K562 (cell line): ENCODE measurements around the gene ETFBKMT. TPM values are rescaled to one million over a fixed set of nuclear protein-coding genes. Genes with fewer than 3 reads are reported as not detected.

Source experiments
- BRD9 ChIP-seq: fragments of 450-650 bp; IDR thresholded peaks from 2 replicates; pipeline ENCODE4 v1.6.1; 2018; ENCODE audit warnings: low read depth; ENCODE audit not compliant: partially characterized antibody
- C11orf30 ChIP-seq: fragments of 450-650 bp; IDR thresholded peaks from 2 replicates; pipeline ENCODE4 v1.6.1; 2016; ENCODE audit warnings: low read depth, mild to moderate bottlenecking
- CXXC5 ChIP-seq: fragments of 250-450 bp; sonication (Bioruptor Pico); IDR thresholded peaks from 2 replicates; pipeline ENCODE4 v1.8.0; 2022; ENCODE audit warnings: inconsistent platforms, mild to moderate bottlenecking, moderate library complexity
- FIP1L1 ChIP-seq: fragments of 200-400 bp; formaldehyde crosslinking; IDR thresholded peaks from 2 replicates; pipeline ENCODE4 v1.6.1; 2018; ENCODE audit warnings: mild to moderate bottlenecking, low read depth, low read length; ENCODE audit not compliant: poor library complexity, severe bottlenecking
- GTF2E2 ChIP-seq: fragments of 200-800 bp; sonication (Bioruptor generic); IDR thresholded peaks from 2 replicates; pipeline ENCODE4 v1.6.1; 2016; ENCODE audit warnings: missing genetic modification characterization, missing compliant biosample characterization
- HNRNPLL ChIP-seq: fragments of 200-400 bp; formaldehyde crosslinking; IDR thresholded peaks from 2 replicates; pipeline ENCODE4 v1.6.1; 2017; ENCODE audit warnings: low read length, low read depth, mild to moderate bottlenecking; ENCODE audit not compliant: poor library complexity, severe bottlenecking
- NR2F6 ChIP-seq: fragments of 450-650 bp; formaldehyde crosslinking; IDR thresholded peaks from 2 replicates; pipeline ENCODE4 v1.4.0; 2020; ENCODE audit warnings: mild to moderate bottlenecking
- POU5F1 ChIP-seq: fragments of 150-350 bp; IDR thresholded peaks from 2 replicates; pipeline ENCODE4 v1.6.1; 2014; ENCODE audit warnings: borderline replicate concordance, low read length, low read depth, mild to moderate bottlenecking; ENCODE audit not compliant: partially characterized antibody
- PREB ChIP-seq: sonication (generic); formaldehyde crosslinking; IDR thresholded peaks from 2 replicates; pipeline ENCODE4 v1.8.1; 2023; ENCODE audit warnings: mild to moderate bottlenecking, missing genetic modification reagents
- SMARCA5 ChIP-seq: fragments of 450-650 bp; IDR thresholded peaks from 2 replicates; pipeline ENCODE4 v1.6.1; 2016
- SMARCB1 ChIP-seq: IDR thresholded peaks from 2 replicates; pipeline ENCODE4 v1.6.1; 2011; ENCODE audit warnings: improper control_type of control experiment, low read depth; ENCODE audit not compliant: insufficient read length
- ZNF197 ChIP-seq: fragments of 200-800 bp; sonication (Bioruptor generic); IDR thresholded peaks from 2 replicates; pipeline ENCODE4 v1.6.1; 2016; ENCODE audit warnings: low read depth, missing genetic modification characterization, missing compliant biosample characterization
- ZNF282 ChIP-seq: sonication (generic); formaldehyde crosslinking; IDR thresholded peaks from 2 replicates; pipeline ENCODE4 v1.8.1; 2023; ENCODE audit warnings: missing genetic modification reagents
- ZNF444 ChIP-seq: fragments of 250-450 bp; sonication (Bioruptor Pico); IDR thresholded peaks from 2 replicates; pipeline ENCODE4 v1.4.0; 2020; ENCODE audit warnings: mild to moderate bottlenecking, moderate library complexity
- ZNF561 ChIP-seq: fragments of 450-650 bp; formaldehyde crosslinking; conservative IDR thresholded peaks from 2 replicates; pipeline ENCODE4 v1.4.0; 2020; ENCODE audit warnings: mild to moderate bottlenecking, moderate library complexity
- ZNF644 ChIP-seq: fragments of 200-800 bp; sonication (Bioruptor generic); IDR thresholded peaks from 2 replicates; pipeline ENCODE4 v1.6.1; 2016; ENCODE audit warnings: low read depth, missing genetic modification characterization, missing compliant biosample characterization
- ZNF780A ChIP-seq: fragments of 250-450 bp; sonication (Bioruptor Pico); IDR thresholded peaks from 2 replicates; pipeline ENCODE4 v1.5.0; 2021; ENCODE audit warnings: mild to moderate bottlenecking
- polyA plus RNA-seq, 8 experiments: library from polyadenylated mRNA; depleted of rRNA in 4 of 8; stranded (reverse) in 5 of 8; unstranded in 3 of 8; fragments of >200 nt; fragmentation: Nextera tagmentation in 2 of 8; fragmentation: Illumina TruSeq in 1 of 8; extraction: Ambion mirVana in 2 of 8; extraction: Trizol in 1 of 8; gene quantifications; 2 replicates each; pipeline versions ENCODE4 v1.2.1 to v1.2.3, GENCODE V29; 2011 to 2014; ENCODE audit warnings: inconsistent platforms in 1 of 8, missing spikeins in 1 of 8
- total RNA-seq, 7 experiments: library from RNA; depleted of rRNA in 6 of 7; stranded (reverse); fragments of >200 nt in 6 of 7; fragmentation: Illumina TruSeq in 2 of 7; extraction: Trizol in 2 of 7; gene quantifications; 2 replicates each; pipeline versions ENCODE4 v1.2.1 to v1.2.3, GENCODE V29; 2011 to 2021; ENCODE audit warnings: low replicate concordance in 1 of 7
- TF ChIP-seq, protein P1 (sequence below): IDR thresholded peaks from 2 replicates; pipeline ENCODE4 v1.6.1; 2014; ENCODE audit warnings: antibody characterized with exemption
- TF ChIP-seq, protein P2 (sequence below): fragments of 200-800 bp; sonication (Bioruptor generic); IDR thresholded peaks from 2 replicates; pipeline ENCODE4 v1.6.1; 2016; ENCODE audit warnings: missing genetic modification characterization, missing compliant biosample characterization
- TF ChIP-seq, protein P3 (sequence below): sonication (generic); formaldehyde crosslinking; IDR thresholded peaks from 2 replicates; pipeline ENCODE4 v1.8.1; 2023; ENCODE audit warnings: mild to moderate bottlenecking, missing genetic modification reagents

ETFBKMT gene
- total and polyA plus RNA-seq, 9 of the 15 experiments (the other 6 are each of a cell fraction or from before 2014, with no cell fraction given): 0.18 to 1.7 (median 0.96) TPM

DNA sequence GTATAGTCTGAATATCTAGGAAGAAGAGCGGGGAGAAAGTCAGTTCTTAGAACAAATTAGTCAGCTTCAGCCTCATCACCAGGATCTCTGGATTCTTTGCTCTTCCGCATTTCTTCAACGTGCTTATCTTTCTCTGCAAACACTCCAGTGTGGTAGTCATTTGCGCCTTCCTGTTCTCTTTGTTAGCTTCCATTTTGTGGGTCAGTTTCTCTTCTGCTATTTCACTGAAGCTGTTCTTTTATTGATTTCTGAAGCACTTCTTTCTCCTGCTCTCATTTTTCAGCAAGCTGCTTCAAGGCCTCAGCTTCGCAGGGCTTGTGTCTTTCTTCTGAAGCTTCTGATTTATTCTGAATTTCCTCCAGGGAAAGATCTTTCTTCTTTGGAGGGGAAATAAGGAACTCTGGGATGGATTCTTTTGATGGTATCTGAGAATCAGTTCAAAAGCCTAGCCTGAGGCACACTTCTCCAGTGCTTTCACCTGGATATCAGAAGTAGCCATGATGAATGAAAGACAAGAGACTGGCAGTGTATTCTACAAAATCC lies 55.9 kb downstream of the ETFBKMT start (continued):
- TF ChIP-seq, protein P1, sequence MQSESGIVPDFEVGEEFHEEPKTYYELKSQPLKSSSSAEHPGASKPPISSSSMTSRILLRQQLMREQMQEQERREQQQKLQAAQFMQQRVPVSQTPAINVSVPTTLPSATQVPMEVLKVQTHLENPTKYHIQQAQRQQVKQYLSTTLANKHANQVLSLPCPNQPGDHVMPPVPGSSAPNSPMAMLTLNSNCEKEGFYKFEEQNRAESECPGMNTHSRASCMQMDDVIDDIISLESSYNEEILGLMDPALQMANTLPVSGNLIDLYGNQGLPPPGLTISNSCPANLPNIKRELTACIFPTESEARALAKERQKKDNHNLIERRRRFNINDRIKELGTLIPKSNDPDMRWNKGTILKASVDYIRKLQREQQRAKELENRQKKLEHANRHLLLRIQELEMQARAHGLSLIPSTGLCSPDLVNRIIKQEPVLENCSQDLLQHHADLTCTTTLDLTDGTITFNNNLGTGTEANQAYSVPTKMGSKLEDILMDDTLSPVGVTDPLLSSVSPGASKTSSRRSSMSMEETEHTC: no peak; the same call in 1 of the 2 replicates
- TF ChIP-seq, protein P2, sequence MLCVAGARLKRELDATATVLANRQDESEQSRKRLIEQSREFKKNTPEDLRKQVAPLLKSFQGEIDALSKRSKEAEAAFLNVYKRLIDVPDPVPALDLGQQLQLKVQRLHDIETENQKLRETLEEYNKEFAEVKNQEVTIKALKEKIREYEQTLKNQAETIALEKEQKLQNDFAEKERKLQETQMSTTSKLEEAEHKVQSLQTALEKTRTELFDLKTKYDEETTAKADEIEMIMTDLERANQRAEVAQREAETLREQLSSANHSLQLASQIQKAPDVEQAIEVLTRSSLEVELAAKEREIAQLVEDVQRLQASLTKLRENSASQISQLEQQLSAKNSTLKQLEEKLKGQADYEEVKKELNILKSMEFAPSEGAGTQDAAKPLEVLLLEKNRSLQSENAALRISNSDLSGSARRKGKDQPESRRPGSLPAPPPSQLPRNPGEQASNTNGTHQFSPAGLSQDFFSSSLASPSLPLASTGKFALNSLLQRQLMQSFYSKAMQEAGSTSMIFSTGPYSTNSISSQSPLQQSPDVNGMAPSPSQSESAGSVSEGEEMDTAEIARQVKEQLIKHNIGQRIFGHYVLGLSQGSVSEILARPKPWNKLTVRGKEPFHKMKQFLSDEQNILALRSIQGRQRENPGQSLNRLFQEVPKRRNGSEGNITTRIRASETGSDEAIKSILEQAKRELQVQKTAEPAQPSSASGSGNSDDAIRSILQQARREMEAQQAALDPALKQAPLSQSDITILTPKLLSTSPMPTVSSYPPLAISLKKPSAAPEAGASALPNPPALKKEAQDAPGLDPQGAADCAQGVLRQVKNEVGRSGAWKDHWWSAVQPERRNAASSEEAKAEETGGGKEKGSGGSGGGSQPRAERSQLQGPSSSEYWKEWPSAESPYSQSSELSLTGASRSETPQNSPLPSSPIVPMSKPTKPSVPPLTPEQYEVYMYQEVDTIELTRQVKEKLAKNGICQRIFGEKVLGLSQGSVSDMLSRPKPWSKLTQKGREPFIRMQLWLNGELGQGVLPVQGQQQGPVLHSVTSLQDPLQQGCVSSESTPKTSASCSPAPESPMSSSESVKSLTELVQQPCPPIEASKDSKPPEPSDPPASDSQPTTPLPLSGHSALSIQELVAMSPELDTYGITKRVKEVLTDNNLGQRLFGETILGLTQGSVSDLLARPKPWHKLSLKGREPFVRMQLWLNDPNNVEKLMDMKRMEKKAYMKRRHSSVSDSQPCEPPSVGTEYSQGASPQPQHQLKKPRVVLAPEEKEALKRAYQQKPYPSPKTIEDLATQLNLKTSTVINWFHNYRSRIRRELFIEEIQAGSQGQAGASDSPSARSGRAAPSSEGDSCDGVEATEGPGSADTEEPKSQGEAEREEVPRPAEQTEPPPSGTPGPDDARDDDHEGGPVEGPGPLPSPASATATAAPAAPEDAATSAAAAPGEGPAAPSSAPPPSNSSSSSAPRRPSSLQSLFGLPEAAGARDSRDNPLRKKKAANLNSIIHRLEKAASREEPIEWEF (CRISPR knock-in tag): no peak
- TF ChIP-seq FIP1L1: no peak
- no peak for TF ChIP-seq ZNF561 (CRISPR knock-in tag)
- TF ChIP-seq NR2F6: no peak
- TF ChIP-seq SMARCA5: no peak
- peak; percentile 78 for TF ChIP-seq CXXC5 (CRISPR knock-in tag)
- TF ChIP-seq C11orf30: no peak
- no peak for TF ChIP-seq PREB (CRISPR knock-in tag)
- TF ChIP-seq, protein P3, sequence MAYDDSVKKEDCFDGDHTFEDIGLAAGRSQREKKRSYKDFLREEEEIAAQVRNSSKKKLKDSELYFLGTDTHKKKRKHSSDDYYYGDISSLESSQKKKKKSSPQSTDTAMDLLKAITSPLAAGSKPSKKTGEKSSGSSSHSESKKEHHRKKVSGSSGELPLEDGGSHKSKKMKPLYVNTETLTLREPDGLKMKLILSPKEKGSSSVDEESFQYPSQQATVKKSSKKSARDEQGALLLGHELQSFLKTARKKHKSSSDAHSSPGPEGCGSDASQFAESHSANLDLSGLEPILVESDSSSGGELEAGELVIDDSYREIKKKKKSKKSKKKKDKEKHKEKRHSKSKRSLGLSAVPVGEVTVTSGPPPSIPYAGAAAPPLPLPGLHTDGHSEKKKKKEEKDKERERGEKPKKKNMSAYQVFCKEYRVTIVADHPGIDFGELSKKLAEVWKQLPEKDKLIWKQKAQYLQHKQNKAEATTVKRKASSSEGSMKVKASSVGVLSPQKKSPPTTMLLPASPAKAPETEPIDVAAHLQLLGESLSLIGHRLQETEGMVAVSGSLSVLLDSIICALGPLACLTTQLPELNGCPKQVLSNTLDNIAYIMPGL (CRISPR knock-in tag): no peak
- no peak for TF ChIP-seq SMARCB1
- no peak for TF ChIP-seq ZNF282 (CRISPR knock-in tag)
- TF ChIP-seq BRD9: peak; percentile 98
- peak; percentile 81; the same call in 1 of the 2 replicates for TF ChIP-seq ZNF644 (tag)
- 0 out of 2 replicates have a peak, but pooled peaks have one; percentile 10 for TF ChIP-seq ZNF197 (CRISPR knock-in tag)
- TF ChIP-seq ZNF444: no peak
- TF ChIP-seq HNRNPLL: no peak
- no peak for TF ChIP-seq ZNF780A (CRISPR knock-in tag)
- peak; percentile 78 for TF ChIP-seq GTF2E2 (tag)
- no peak for TF ChIP-seq POU5F1
